Measurements from ENCODE around the gene SLC48A1.

Gene SLC48A1

GRCh38 chr12:47804171-47804570 is 31.1 kb downstream of the SLC48A1 start:
- Histone ChIP-seq H3K9me3 (replicated peaks in 1 of 2; ENCODE audit: control insufficient read depth in 2 of 2, insufficient read depth in 1 of 2, low read depth in 1 of 2, low read length in 2 of 2) (no peaks in the 10 kb centered on the region), H3K14ac (ENCODE audit: low read length) (no peak overlapping the region), H3K27me3 (ENCODE audit: control insufficient read depth in 3 of 3, insufficient read depth in 3 of 3, low read depth in 1 of 3, low read length in 3 of 3) (no peaks in the 10 kb centered on the region), H3K79me1 (ENCODE audit: low read depth, low read length) (peaks cover 11% of the 10 kb centered on the region), H3K23ac (ENCODE audit: low read depth, low read length, poor library complexity) (no peak overlapping the region), H2AK5ac (ENCODE audit: low read depth, low read length) (no peak overlapping the region), H3K4me2 (ENCODE audit: insufficient read depth, low read length, poor library complexity, severe bottlenecking) (no peak overlapping the region), H3K4me1 (ENCODE audit: control insufficient read depth in 2 of 2, insufficient read depth in 1 of 2, low read depth in 1 of 2, low read length in 2 of 2) (peaks cover 20 to 38% of the 10 kb centered on the region in 2 donors), H2AFZ (ENCODE audit: low read length) (no peak overlapping the region), H2BK15ac (ENCODE audit: low read length) (no peak overlapping the region), H4K91ac (ENCODE audit: low read depth, low read length, poor library complexity) (no peak overlapping the region), H3K18ac (ENCODE audit: low read length) (no peak overlapping the region), H3K9ac (ENCODE audit: low read depth, low read length, poor library complexity) (no peak overlapping the region), H3K27ac (replicated peaks; ENCODE audit: low read length) (no peak overlapping the region), H2BK5ac (ENCODE audit: low read length) (no peak overlapping the region), H4K8ac (ENCODE audit: low read depth, low read length) (no peak overlapping the region), H3K4ac (ENCODE audit: low read length) (no peak overlapping the region), H3K36me3 (replicated peaks in 1 of 2; ENCODE audit: control insufficient read depth in 2 of 2, insufficient read depth in 2 of 2, low read length in 2 of 2) (peaks cover 0 to 58% of the 10 kb centered on the region in 2 donors), H2BK12ac (ENCODE audit: low read length) (no peak overlapping the region), H2BK120ac (ENCODE audit: low read depth, low read length) (no peak overlapping the region), H3K4me3 (ENCODE audit: low read length in 2 of 2) (no peak overlapping the region)
- no CpG with 5 or more reads among the region's 8 CpGs for WGBS, 2 donors (ENCODE audit: extremely low coverage in 2 of 2, insufficient read length in 2 of 2, insufficient replicate concordance in 1 of 2)
- no peak for DNase-seq (ENCODE audit: low spot score)

- Histone ChIP-seq H3K4ac (ENCODE audit: low read length) (no peak overlapping the region), H4K8ac (ENCODE audit: low read depth, low read length) (no peak overlapping the region), H2BK5ac (ENCODE audit: low read length) (peak overlapping the region; percentile 27), H3K27me3 (ENCODE audit: control insufficient read depth in 3 of 3, insufficient read depth in 3 of 3, low read depth in 1 of 3, low read length in 3 of 3) (no peaks in the 10 kb centered on the region), H4K91ac (ENCODE audit: low read depth, low read length, poor library complexity) (no peak overlapping the region), H3K14ac (ENCODE audit: low read length) (no peak overlapping the region), H2BK120ac (ENCODE audit: low read depth, low read length) (no peak overlapping the region), H3K18ac (ENCODE audit: low read length) (peak overlapping the region; percentile 15), H3K23ac (ENCODE audit: low read depth, low read length, poor library complexity) (no peak overlapping the region), H3K4me3 (ENCODE audit: low read length in 2 of 2) (no peak overlapping the region), H3K9me3 (replicated peaks in 1 of 2; ENCODE audit: control insufficient read depth in 2 of 2, insufficient read depth in 1 of 2, low read depth in 1 of 2, low read length in 2 of 2) (no peaks in the 10 kb centered on the region), H3K79me1 (ENCODE audit: low read depth, low read length) (peaks cover 11% of the 10 kb centered on the region), H2AK5ac (ENCODE audit: low read depth, low read length) (peak overlapping the region; percentile 12), H2BK15ac (ENCODE audit: low read length) (no peak overlapping the region), H3K36me3 (replicated peaks in 1 of 2; ENCODE audit: control insufficient read depth in 2 of 2, insufficient read depth in 2 of 2, low read length in 2 of 2) (peaks cover 0 to 47% of the 10 kb centered on the region in 2 donors), H2BK12ac (ENCODE audit: low read length) (no peak overlapping the region), H3K4me1 (ENCODE audit: control insufficient read depth in 2 of 2, insufficient read depth in 1 of 2, low read depth in 1 of 2, low read length in 2 of 2) (peaks cover 24 to 33% of the 10 kb centered on the region in 2 donors), H3K9ac (ENCODE audit: low read depth, low read length, poor library complexity) (no peak overlapping the region), H2AFZ (ENCODE audit: low read length) (no peak overlapping the region), H3K4me2 (ENCODE audit: insufficient read depth, low read length, poor library complexity, severe bottlenecking) (no peak overlapping the region), H3K27ac (replicated peaks; ENCODE audit: low read length) (no peak overlapping the region)
- no CpG with 5 or more reads among the region's 2 CpGs for WGBS, 2 donors (ENCODE audit: extremely low coverage in 2 of 2, insufficient read length in 2 of 2, insufficient replicate concordance in 1 of 2)
- DNase-seq (ENCODE audit: low spot score): no peak
Measured at GRCh38 chr12:47805417-47805816, 32.4 kb downstream of the SLC48A1 start.

GRCh38 chr12:47807338-47807737 is 34.3 kb downstream of the SLC48A1 start:
- Histone ChIP-seq H2BK12ac (ENCODE audit: low read length) (no peak overlapping the region), H2BK5ac (ENCODE audit: low read length) (peak overlapping the region; percentile 20), H3K4me1 (ENCODE audit: control insufficient read depth in 2 of 2, insufficient read depth in 1 of 2, low read depth in 1 of 2, low read length in 2 of 2) (peaks cover 38 to 42% of the 10 kb centered on the region in 2 donors), H3K18ac (ENCODE audit: low read length) (no peak overlapping the region), H2BK15ac (ENCODE audit: low read length) (no peak overlapping the region), H3K4me3 (ENCODE audit: low read length in 2 of 2) (no peak overlapping the region), H3K27me3 (ENCODE audit: control insufficient read depth in 3 of 3, insufficient read depth in 3 of 3, low read depth in 1 of 3, low read length in 3 of 3) (no peaks in the 10 kb centered on the region), H2AFZ (ENCODE audit: low read length) (no peak overlapping the region), H3K14ac (ENCODE audit: low read length) (no peak overlapping the region), H4K8ac (ENCODE audit: low read depth, low read length) (no peak overlapping the region), H3K9me3 (replicated peaks in 1 of 2; ENCODE audit: control insufficient read depth in 2 of 2, insufficient read depth in 1 of 2, low read depth in 1 of 2, low read length in 2 of 2) (no peaks in the 10 kb centered on the region), H2AK5ac (ENCODE audit: low read depth, low read length) (no peak overlapping the region), H3K9ac (ENCODE audit: low read depth, low read length, poor library complexity) (no peak overlapping the region), H3K4me2 (ENCODE audit: insufficient read depth, low read length, poor library complexity, severe bottlenecking) (no peak overlapping the region), H3K4ac (ENCODE audit: low read length) (no peak overlapping the region), H3K36me3 (replicated peaks in 1 of 2; ENCODE audit: control insufficient read depth in 2 of 2, insufficient read depth in 2 of 2, low read length in 2 of 2) (peaks cover 0 to 45% of the 10 kb centered on the region in 2 donors), H4K91ac (ENCODE audit: low read depth, low read length, poor library complexity) (no peak overlapping the region), H3K79me1 (ENCODE audit: low read depth, low read length) (peaks cover 11% of the 10 kb centered on the region), H3K23ac (ENCODE audit: low read depth, low read length, poor library complexity) (no peak overlapping the region), H2BK120ac (ENCODE audit: low read depth, low read length) (no peak overlapping the region), H3K27ac (replicated peaks; ENCODE audit: low read length) (no peak overlapping the region)
- DNase-seq (ENCODE audit: low spot score): no peak
- no CpG with 5 or more reads among the region's 5 CpGs for WGBS, 2 donors (ENCODE audit: extremely low coverage in 2 of 2, insufficient read length in 2 of 2, insufficient replicate concordance in 1 of 2)

GRCh38 chr12:47808050-47808449 is 35.0 kb downstream of the SLC48A1 start:
- Histone ChIP-seq H3K18ac (ENCODE audit: low read length) (peak overlapping the region; percentile 81), H3K4me3 (ENCODE audit: low read length in 2 of 2) (no peak overlapping the region), H3K79me1 (ENCODE audit: low read depth, low read length) (peaks cover 11% of the 10 kb centered on the region), H2BK5ac (ENCODE audit: low read length) (peak overlapping the region; percentile 20), H2BK12ac (ENCODE audit: low read length) (no peak overlapping the region), H3K4me2 (ENCODE audit: insufficient read depth, low read length, poor library complexity, severe bottlenecking) (no peak overlapping the region), H3K36me3 (replicated peaks in 1 of 2; ENCODE audit: control insufficient read depth in 2 of 2, insufficient read depth in 2 of 2, low read length in 2 of 2) (peaks cover 0 to 45% of the 10 kb centered on the region in 2 donors), H3K27ac (replicated peaks; ENCODE audit: low read length) (no peak overlapping the region), H2AK5ac (ENCODE audit: low read depth, low read length) (peak overlapping the region; percentile 12), H4K91ac (ENCODE audit: low read depth, low read length, poor library complexity) (no peak overlapping the region), H3K23ac (ENCODE audit: low read depth, low read length, poor library complexity) (no peak overlapping the region), H2AFZ (ENCODE audit: low read length) (no peak overlapping the region), H3K4ac (ENCODE audit: low read length) (no peak overlapping the region), H2BK120ac (ENCODE audit: low read depth, low read length) (no peak overlapping the region), H3K4me1 (ENCODE audit: control insufficient read depth in 2 of 2, insufficient read depth in 1 of 2, low read depth in 1 of 2, low read length in 2 of 2) (peaks cover 38 to 45% of the 10 kb centered on the region in 2 donors), H3K9ac (ENCODE audit: low read depth, low read length, poor library complexity) (peak overlapping the region; percentile 68), H3K9me3 (replicated peaks in 1 of 2; ENCODE audit: control insufficient read depth in 2 of 2, insufficient read depth in 1 of 2, low read depth in 1 of 2, low read length in 2 of 2) (no peaks in the 10 kb centered on the region), H4K8ac (ENCODE audit: low read depth, low read length) (no peak overlapping the region), H3K14ac (ENCODE audit: low read length) (peak overlapping the region; percentile 22), H3K27me3 (ENCODE audit: control insufficient read depth in 3 of 3, insufficient read depth in 3 of 3, low read depth in 1 of 3, low read length in 3 of 3) (no peaks in the 10 kb centered on the region), H2BK15ac (ENCODE audit: low read length) (no peak overlapping the region)
- no peak for DNase-seq (ENCODE audit: low spot score)
- WGBS, 2 donors (ENCODE audit: extremely low coverage in 2 of 2, insufficient read length in 2 of 2, insufficient replicate concordance in 1 of 2): no CpG with 5 or more reads among the region's 9 CpGs

All from neuronal stem cell (in vitro differentiated cells).